Hippocampal formation (tissue), 2 donors: Measurements from ENCODE around the gene TXNRD1.
"Not testable (repeated sequence)": the region's sequence is repeated elsewhere in the genome, so short reads cannot be mapped to it uniquely, and the experiment has no call there.

Experiments
- DNase-seq, 2 donors: peaks; one replicate each; lab custom pipeline; 2025; lab: John Stamatoyannopoulos, UW

TXNRD1 gene

GRCh38 chr12:104215638-104216297, at the start of gene TXNRD1:
Gene TXNRD1 (plus strand): TSS chr12:104215779. CDS start chr12:104215803, 24 bp downstream.
- DNase-seq, result peak; percentile 23 to 28

- DNase-seq, result no peak
Measured at GRCh38 chr12:104165801-104166200, 49.8 kb upstream of the TXNRD1 start.

GRCh38 chr12:104166465-104166864, 49.1 kb upstream of the TXNRD1 start:
- DNase-seq, result no peak

GRCh38 chr12:104167519-104168458, 47.8 kb upstream of the TXNRD1 start:
- DNase-seq, result no peak

- DNase-seq, result no peak
Measured at GRCh38 chr12:104168596-104168995, 47.0 kb upstream of the TXNRD1 start.

- no peak for DNase-seq
Measured at GRCh38 chr12:104171785-104172569, 43.6 kb upstream of the TXNRD1 start.

GRCh38 chr12:104172570-104172947, 43.0 kb upstream of the TXNRD1 start:
- DNase-seq, result no peak

GRCh38 chr12:104173804-104174203, 41.8 kb upstream of the TXNRD1 start:
- DNase-seq, result not testable (repeated sequence)

- no peak for DNase-seq
Measured at GRCh38 chr12:104175726-104176247, 39.8 kb upstream of the TXNRD1 start.

GRCh38 chr12:104177336-104177662, 38.3 kb upstream of the TXNRD1 start:
- no peak for DNase-seq

GRCh38 chr12:104177663-104178501, 37.7 kb upstream of the TXNRD1 start:
- no peak for DNase-seq

- no peak for DNase-seq
Measured at GRCh38 chr12:104180374-104180773, 35.2 kb upstream of the TXNRD1 start.

GRCh38 chr12:104181313-104181712, 34.3 kb upstream of the TXNRD1 start:
- DNase-seq, result no peak

GRCh38 chr12:104182144-104182543, 33.4 kb upstream of the TXNRD1 start:
- no peak for DNase-seq

- no peak for DNase-seq
Measured at GRCh38 chr12:104182621-104183378, 32.8 kb upstream of the TXNRD1 start.

- no peak for DNase-seq
Measured at GRCh38 chr12:104183443-104183842, 32.1 kb upstream of the TXNRD1 start.

GRCh38 chr12:104187446-104188155, 28.0 kb upstream of the TXNRD1 start:
- no peak for DNase-seq

GRCh38 chr12:104188534-104188933, 27.0 kb upstream of the TXNRD1 start:
- DNase-seq, result no peak

GRCh38 chr12:104189915-104190555, 25.5 kb upstream of the TXNRD1 start:
- DNase-seq, result no peak
